Gastroesophageal sphincter (tissue), 3 donors: ENCODE data around the gene CUX1.

ENCODE experiments used
- CTCF ChIP-seq, 4 experiments: fragments of 200-600 bp in 2 of 4; fragments of 450-650 bp in 2 of 4; sonication (generic) in 1 of 4; IDR thresholded peaks; one replicate each; pipeline ENCODE4 v1.5.1; 2017 to 2019; ENCODE audit warnings: antibody characterized with exemption in 4 of 4, mild to moderate bottlenecking in 2 of 4, moderate library complexity in 2 of 4
- EP300 ChIP-seq: sonication (generic); formaldehyde crosslinking; IDR thresholded peaks from one replicate; pipeline ENCODE4 v1.6.1; 2017; ENCODE audit warnings: antibody characterized with exemption, mild to moderate bottlenecking
- POLR2A ChIP-seq, 2 donors: fragments of 450-650 bp; IDR thresholded peaks; one replicate each; pipeline ENCODE4 v1.6.1; 2017; ENCODE audit warnings: antibody characterized with exemption in 2 of 2, mild to moderate bottlenecking in 2 of 2, moderate library complexity in 1 of 2
- POLR2AphosphoS5 ChIP-seq: sonication (generic); formaldehyde crosslinking; IDR thresholded peaks from one replicate; pipeline ENCODE4 v1.6.1; 2017; ENCODE audit warnings: antibody characterized with exemption

DNA sequence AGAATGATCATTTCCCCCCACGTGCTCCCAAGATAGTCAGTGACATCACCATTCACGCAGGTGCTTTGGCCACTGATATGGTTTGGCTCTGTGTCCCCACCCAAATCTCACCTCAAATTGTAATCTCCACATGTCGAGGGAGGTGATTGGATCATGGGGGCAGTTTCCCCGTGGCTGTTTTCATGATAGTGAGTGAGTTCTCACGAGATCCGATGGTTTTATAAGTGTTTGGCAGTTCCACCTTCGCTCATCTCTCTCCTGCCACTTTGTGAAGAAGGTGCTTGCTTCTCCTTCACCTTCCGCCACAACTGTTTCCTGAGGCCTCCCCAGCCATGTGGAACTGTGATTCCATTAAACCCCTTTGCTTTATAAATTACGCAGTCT is 263.8 kb downstream of the CUX1 start:
- TF ChIP-seq POLR2AphosphoS5 (no peak), CTCF (IDR thresholded peaks at IDR 0.05) (no peak), POLR2A (IDR thresholded peaks at IDR 0.05) (no peak), EP300 (no peak)
